ENCODE measurements around the gene CD209.

GRCh38 chr19:7744871-7745650, 2.3 kb downstream of the CD209 start:
- TF ChIP-seq CTCF (conservative IDR thresholded peaks at IDR 0.05; ENCODE audit: low read length), result no peak
- TF ChIP-seq EZH2phosphoT487 (IDR thresholded peaks at IDR 0.05; ENCODE audit: borderline replicate concordance, low read depth, low read length), result no peak
